ENCODE data around the gene IRGC. TPM values are rescaled to one million over a fixed set of nuclear protein-coding genes. Genes with fewer than 3 reads are reported as not detected.
A peak's percentile ranks its signal among the peaks of the same experiment; 100 is the strongest.

The IRGC gene
- total RNA-seq, 2 donors from 2014 or later, result not detected

DNA sequence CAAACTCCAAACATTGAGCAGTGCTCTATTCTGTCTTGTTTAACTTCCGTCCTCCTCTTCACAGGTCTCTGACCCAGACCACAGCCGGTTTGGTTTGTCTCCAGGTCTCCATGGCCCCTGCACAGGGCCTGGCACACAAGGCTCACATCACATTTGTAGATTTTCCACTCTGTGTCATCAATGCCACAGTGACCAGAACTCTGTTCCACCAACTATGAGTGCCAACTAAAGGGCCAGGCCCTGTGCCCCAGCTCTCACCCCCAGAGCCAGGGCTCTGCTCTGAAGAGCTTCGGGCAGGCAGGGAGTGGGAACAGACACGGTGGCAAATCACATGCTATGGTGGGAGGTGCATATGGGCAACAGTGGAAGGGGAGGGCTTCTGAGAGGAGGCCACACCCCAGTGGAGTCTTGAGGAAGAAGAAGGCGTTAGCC is 22.9 kb downstream of the IRGC start:
- Histone ChIP-seq H3K4me1 (no peaks in the 10 kb centered on the region), H3K9me3 (no peaks in the 10 kb centered on the region), H3K27ac (no peak overlapping the region), H3K36me3 (replicated peaks in 1 of 2; ENCODE audit: insufficient read depth in 1 of 2, low read depth in 2 of 2) (peaks cover 0 to 22% of the 10 kb centered on the region in 2 donors), H3K4me3 (no peak overlapping the region), H3K27me3 (no peaks in the 10 kb centered on the region)
- intact Hi-C loops (cut with DNase I), result no loop called here
- no peak for DNase-seq
- whole genome bisulfite sequencing, 2 donors, result 69 to 88% methylated on average over 5 of the region's 5 CpGs
- no peak for TF ChIP-seq POLR2A (IDR thresholded peaks at IDR 0.05)
- no peak for ATAC-seq

GRCh38 chr19:43739439-43740235 is 23.8 kb downstream of the IRGC start:
- H3K27ac ChIP-seq, result no peak overlapping the region
- intact Hi-C loops (cut with DNase I), result no loop called here
- ATAC-seq, result no peak
- no peak overlapping the region for H3K4me3 ChIP-seq
- no peaks in the 10 kb centered on the region for H3K4me1 ChIP-seq
- TF ChIP-seq POLR2A (IDR thresholded peaks at IDR 0.05), result no peak
- TF ChIP-seq, protein P1, sequence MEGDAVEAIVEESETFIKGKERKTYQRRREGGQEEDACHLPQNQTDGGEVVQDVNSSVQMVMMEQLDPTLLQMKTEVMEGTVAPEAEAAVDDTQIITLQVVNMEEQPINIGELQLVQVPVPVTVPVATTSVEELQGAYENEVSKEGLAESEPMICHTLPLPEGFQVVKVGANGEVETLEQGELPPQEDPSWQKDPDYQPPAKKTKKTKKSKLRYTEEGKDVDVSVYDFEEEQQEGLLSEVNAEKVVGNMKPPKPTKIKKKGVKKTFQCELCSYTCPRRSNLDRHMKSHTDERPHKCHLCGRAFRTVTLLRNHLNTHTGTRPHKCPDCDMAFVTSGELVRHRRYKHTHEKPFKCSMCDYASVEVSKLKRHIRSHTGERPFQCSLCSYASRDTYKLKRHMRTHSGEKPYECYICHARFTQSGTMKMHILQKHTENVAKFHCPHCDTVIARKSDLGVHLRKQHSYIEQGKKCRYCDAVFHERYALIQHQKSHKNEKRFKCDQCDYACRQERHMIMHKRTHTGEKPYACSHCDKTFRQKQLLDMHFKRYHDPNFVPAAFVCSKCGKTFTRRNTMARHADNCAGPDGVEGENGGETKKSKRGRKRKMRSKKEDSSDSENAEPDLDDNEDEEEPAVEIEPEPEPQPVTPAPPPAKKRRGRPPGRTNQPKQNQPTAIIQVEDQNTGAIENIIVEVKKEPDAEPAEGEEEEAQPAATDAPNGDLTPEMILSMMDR (IDR thresholded peaks at IDR 0.05), result no peak
- no peaks in the 10 kb centered on the region for H3K27me3 ChIP-seq
- no peaks in the 10 kb centered on the region for H3K9me3 ChIP-seq
- DNase-seq, result peak in 1 of 4 donors; percentile 25
- peaks cover 0 to 27% of the 10 kb centered on the region in 2 donors for H3K36me3 ChIP-seq (replicated peaks in 1 of 2; ENCODE audit: insufficient read depth in 1 of 2, low read depth in 2 of 2)
- 78 to 83% methylated on average over 16 of the region's 16 CpGs for WGBS, 2 donors

DNA sequence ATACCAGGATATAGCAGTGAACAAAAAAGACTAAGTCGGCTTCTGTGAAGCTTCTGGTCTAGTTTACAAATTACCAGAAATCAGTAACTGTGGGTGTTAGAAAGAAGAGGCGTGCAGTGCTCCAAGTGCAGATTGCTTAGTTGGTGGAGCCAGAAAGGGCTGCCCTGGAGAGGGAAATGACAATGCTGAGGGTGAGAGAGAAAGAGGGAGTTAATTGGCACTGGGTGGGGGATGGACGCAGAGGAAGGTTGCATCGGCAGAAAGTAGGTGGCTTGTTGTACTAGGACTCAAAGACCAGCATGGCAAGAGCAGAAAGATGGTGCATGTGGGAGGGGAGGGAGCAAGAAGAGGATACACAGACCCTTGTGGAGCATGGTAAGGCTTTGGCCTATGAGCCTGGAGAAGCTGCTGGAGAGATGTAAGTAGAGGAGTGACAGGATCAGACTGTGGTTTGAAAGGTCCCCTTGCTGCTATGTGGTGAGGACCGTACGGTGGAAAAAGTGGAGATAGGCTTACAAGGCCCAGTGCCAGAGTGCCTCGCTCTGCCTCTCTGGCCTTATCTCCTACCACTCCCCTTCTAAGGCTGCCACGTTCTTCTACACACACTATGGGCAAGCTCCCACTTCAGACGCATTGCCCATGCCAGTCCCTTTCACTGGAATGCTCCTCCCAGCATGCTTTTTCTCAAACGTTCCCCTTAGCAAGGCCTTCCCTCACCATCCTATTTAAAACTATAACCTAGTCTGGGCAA is 25.4 kb downstream of the IRGC start:
- no peaks in the 10 kb centered on the region for H3K4me1 ChIP-seq
- H3K36me3 ChIP-seq (replicated peaks in 1 of 2; ENCODE audit: insufficient read depth in 1 of 2, low read depth in 2 of 2), result peaks cover 0 to 28% of the 10 kb centered on the region in 2 donors
- no peaks in the 10 kb centered on the region for H3K9me3 ChIP-seq
- no peaks in the 10 kb centered on the region for H3K27me3 ChIP-seq
- H3K4me3 ChIP-seq, result no peak overlapping the region
- WGBS, 2 donors, result 80 to 89% methylated on average over 10 of the region's 10 CpGs
- ATAC-seq, result no peak
- no peak overlapping the region for H3K27ac ChIP-seq
- no peak for DNase-seq
- TF ChIP-seq, protein P1 (IDR thresholded peaks at IDR 0.05), result no peak
- no peak for TF ChIP-seq POLR2A (IDR thresholded peaks at IDR 0.05)
- intact Hi-C loops (cut with DNase I), result no loop called here

- H3K9me3 ChIP-seq, result no peaks in the 10 kb centered on the region
- ATAC-seq (no peak), DNase-seq (no peak)
- H3K4me3 ChIP-seq, result no peak overlapping the region
- peaks cover 0 to 31% of the 10 kb centered on the region in 2 donors for H3K36me3 ChIP-seq (replicated peaks in 1 of 2; ENCODE audit: insufficient read depth in 1 of 2, low read depth in 2 of 2)
- H3K4me1 ChIP-seq, result no peaks in the 10 kb centered on the region
- no peak overlapping the region for H3K27ac ChIP-seq
- WGBS, 2 donors, result 88 to 100% methylated on average over 3 of the region's 3 CpGs
- intact Hi-C loops (cut with DNase I), result no loop called here
- H3K27me3 ChIP-seq, result no peaks in the 10 kb centered on the region
- TF ChIP-seq POLR2A (IDR thresholded peaks at IDR 0.05), result no peak
- TF ChIP-seq, protein P1 (IDR thresholded peaks at IDR 0.05), result no peak
Observed at GRCh38 chr19:43743059-43743458, 27.2 kb downstream of the IRGC start.

GRCh38 chr19:43747557-43748204 is 31.8 kb downstream of the IRGC start:
- H3K36me3 ChIP-seq (replicated peaks in 1 of 2; ENCODE audit: insufficient read depth in 1 of 2, low read depth in 2 of 2), result peaks cover 0 to 24% of the 10 kb centered on the region in 2 donors
- H3K9me3 ChIP-seq, result no peaks in the 10 kb centered on the region
- H3K27me3 ChIP-seq, result no peaks in the 10 kb centered on the region
- DNase-seq (no peak), ATAC-seq (no peak)
- H3K4me3 ChIP-seq, result no peak overlapping the region
- 86% methylated on average over 13 to 16 of the region's 16 CpGs for WGBS, 2 donors
- intact Hi-C loops (cut with DNase I), result loop anchor here (5.0 kb wide), 1 partner anchor 35 kb away; the partner anchor contains the start of gene KCNN4
- H3K4me1 ChIP-seq, result no peaks in the 10 kb centered on the region
- H3K27ac ChIP-seq, result no peak overlapping the region
- TF ChIP-seq, protein P1 (IDR thresholded peaks at IDR 0.05), result no peak
- no peak for TF ChIP-seq POLR2A (IDR thresholded peaks at IDR 0.05)
